NCI-H2227 (cell line): ENCODE data around the gene CPD.
"Not testable (repeated sequence)": the region's sequence is repeated elsewhere in the genome, so short reads cannot be mapped to it uniquely, and the experiment has no call there.

Experiments
- DNase-seq: peaks from one replicate; lab custom pipeline; 2025; ENCODE audit not compliant: unreplicated experiment; lab: John Stamatoyannopoulos, UW

The CPD gene

DNA sequence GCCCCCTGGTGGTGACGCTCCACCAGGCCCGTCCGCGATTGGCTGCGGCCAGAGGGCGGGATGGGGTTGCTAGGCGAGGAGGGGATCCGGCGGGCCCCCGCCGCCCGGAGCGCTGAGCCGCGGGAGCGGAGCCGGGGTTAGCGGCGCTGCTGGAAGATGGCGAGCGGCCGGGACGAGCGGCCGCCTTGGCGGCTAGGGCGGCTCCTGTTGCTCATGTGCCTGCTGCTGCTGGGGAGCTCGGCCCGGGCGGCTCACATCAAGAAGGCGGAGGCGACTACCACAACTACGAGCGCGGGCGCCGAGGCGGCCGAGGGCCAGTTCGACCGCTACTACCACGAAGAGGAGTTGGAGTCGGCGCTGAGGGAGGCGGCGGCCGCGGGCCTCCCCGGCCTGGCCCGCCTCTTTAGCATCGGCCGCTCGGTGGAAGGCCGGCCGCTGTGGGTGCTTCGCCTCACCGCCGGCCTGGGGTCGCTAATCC, at the start of gene CPD:
CPD (plus strand) TSS at position 103 of the 478 bp plus-strand sequence; CDS start at position 157, 54 bp downstream.
- peak; percentile 94 for DNase-seq

DNA sequence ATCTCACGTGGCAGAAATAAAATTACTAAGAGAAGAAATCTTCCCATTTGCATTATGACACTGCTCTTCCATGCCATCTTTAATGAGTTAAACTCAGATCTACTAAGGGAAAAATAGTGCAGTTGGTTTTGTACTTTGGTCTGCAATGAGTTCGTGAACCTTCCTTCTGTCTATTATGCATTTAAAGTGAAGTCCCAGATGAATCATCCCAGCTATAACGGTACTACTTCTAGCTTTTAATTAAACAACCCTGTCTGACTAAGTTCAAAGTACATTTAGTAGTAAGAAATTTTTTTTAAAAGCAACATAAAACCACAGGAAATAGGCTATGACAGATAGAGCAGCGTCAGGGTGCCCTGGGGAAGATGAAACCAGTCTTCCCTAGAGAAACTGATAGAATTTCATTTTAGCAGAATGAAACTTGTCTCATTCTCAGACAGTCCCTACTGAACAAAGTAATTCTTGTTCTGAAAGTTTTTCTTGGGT, 46.6 kb upstream of the CPD start:
- DNase-seq, result no peak

DNA sequence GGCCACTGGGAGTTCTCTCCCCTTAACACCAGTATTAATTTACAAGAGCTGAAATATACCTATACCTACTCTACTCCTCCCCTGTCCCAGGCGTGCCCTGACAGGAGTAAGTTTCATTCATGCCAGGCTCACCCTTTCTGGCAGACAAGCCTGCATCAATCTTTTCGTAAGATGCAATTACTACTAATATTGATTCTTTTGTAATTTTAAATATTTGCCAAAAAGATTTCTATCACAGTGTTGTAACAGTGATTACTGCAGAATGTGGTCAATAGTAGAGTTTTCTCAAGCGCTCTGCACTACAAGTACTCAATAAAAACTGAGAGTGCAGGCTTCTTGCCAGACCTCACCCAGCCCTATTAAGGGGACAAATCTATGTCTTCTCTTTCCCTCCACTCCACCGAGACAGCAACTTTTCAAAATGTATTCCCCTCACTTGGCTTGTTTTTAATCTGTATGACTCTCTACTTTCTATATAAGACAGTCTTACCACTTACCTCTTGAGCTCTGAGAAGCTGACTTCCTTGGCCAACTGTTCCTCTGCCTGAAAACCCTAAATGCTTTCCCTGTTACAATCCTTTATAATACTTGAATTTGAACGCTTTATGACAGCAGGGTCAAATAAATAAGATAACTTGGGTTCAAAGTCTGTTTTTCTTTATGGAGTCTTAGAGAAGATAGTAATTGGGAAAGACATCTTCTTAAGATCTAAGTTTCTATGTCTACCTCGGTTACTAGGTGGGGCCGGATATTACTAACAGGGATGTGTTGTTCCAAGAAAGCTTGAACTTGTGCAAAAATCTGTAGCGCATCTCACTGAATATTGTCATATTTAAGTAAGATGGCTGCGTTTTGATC, 45.0 kb upstream of the CPD start, which contains the start of gene TMIGD1:
TMIGD1 (minus strand) TSS at position 555 of the 858 bp plus-strand sequence. CDS start 1,924 bp downstream, outside the sequence.
- no peak for DNase-seq

DNA sequence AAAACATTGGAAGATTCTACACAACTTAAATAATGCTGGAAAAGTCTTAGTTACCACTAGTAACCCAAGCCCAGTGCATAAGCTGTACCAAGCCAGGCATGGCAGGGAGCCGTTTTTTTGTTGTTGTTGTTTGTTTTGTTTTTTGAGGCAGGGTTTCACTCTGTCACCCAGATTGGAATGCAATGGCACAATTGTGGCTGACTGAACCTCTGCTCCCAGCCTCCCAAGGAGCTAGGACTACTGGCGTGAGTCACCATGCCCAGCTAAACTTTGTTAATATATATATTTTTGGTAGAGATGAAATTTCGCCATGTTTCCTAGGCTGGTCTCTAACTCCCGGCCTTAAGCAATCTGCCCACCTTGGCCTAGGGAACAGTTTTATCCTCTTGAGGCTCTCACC, 44.3 kb upstream of the CPD start:
- no peak for DNase-seq

DNA sequence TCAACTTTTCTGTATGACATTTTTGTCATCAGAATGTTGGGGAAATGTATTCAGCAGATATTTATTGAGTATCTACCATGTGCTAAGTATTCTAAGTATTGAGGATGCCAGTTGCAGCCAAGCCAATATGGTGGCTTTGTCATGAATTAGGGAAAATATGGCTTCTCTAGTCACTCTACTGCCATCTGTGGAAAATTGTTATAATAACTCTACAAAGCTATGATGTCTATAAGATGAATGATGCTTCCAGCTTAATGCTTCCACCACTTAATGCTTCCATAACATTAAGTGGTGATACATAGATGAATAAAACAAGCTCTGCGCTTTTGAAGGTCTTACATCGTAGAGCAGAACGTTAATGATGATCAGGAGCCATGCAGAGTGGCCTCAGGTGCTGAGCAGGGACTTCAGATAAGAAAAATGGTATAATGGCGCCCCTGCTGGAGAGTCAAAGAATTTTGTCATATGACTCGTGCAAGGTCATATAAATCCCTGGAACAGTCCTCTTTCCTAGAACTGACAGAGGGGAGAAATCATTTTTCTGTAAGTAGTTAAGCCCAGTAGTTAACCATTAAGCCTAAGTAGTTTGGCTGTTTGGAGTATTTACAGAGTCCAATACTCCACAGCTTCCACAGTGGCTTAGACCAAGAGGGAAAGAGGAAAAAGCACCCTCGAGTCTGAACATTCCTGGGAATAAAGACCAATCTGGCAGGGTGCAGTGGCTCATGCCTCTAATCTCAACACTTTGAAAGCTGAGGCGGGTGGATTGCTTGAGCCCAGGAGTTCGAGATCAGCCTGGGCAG, 42.2 kb upstream of the CPD start:
- peak; percentile 46 for DNase-seq

DNA sequence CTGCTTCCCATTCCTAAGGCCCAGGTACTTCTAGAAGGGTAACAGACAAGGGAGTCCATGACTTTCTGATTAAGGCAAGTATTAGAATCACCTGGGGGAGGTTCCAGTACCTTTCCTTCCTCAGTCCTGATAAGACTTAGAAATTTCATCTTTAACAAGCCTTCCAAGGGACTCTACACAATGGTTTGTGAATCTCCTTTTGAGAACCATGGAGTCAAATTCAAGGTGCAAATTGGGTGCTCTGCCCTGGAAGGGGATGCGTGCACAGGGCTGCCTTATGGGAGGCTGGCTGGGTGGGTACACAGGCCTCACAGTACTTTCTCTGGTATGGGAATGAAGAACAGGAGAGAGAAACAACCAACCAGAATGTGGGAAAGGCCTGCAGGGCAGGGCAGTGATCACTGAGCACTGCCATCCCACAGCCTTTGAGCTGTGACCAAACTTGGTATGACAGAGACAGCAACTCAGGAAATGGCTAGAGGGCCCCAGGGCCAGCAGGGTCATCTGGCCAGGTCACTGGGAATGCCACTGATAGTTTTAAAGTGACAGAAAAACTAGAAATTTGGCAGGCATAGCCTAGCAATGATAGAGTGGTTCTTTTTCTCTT, 41.2 kb upstream of the CPD start:
- no peak for DNase-seq

DNA sequence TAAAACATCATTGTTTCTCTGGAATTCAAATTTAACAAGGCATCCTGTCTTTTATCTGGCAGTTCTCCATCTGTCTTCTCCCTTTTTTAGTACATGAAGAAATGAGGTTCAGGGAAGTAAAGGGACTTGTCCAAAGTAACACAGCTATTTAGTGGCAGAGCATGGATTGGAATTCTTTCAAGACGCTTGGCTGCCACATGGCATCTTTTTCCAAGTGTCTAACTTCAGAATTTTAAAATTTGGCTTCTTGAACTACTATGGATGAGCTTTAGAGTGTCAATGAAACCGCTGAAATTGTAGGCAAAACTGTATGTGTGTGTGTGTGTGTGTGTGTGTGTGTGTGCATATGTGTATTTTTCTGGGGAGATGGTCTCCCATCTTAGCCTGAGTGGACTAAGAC, 39.6 kb upstream of the CPD start:
- no peak for DNase-seq

DNA sequence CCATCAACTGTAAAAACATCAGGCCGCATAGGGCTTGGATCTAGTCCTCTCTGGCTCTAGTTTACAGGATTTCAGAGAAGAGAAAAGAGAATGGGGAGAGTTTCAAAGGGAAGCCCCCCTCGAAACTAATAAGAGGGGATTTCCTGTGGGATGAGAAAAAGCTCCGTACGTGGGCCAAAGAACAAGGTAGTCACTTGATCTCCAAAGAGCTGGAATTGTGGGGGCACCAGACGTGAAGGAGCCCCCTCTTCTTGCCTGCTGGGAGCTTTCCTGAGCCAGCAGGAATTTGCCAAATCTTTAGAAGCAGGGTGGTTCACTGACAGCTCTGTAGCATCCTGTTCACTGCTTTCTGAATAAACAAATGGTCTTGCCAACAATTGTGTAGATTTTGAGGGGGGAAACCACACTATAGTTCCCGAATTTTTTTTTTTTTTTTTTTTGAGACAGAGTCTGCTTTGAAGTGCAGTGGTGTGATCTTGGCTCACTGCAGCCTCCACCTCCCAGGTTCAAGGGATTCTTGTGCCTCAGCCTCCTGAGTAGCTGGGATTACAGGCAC, 37.8 kb upstream of the CPD start:
- DNase-seq, result no peak

DNA sequence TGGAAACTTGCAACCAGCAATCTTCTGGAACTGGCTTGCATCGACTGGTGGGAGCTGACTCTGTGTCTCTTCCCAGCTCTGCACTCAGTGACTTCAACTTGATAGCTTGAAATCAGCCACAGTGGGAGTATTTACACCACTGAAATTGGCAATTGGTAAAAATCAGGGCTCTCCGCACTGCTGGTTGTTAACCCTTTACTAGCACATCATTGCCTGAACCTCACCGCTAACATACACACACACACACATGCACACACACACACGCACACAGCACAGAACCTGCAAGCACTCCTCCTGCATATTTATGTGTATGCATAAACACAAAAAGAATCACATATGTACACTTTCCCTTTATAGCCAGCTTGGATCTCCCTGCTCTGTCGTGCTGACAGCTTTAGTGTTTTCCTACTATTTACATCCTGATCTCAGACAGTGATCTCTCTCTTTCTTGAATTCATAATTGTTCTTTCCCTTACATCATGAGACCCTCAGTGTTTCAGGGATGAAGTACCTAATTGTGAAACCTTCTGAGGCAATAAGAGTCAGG, 37.0 kb upstream of the CPD start:
- DNase-seq, result no peak

DNA sequence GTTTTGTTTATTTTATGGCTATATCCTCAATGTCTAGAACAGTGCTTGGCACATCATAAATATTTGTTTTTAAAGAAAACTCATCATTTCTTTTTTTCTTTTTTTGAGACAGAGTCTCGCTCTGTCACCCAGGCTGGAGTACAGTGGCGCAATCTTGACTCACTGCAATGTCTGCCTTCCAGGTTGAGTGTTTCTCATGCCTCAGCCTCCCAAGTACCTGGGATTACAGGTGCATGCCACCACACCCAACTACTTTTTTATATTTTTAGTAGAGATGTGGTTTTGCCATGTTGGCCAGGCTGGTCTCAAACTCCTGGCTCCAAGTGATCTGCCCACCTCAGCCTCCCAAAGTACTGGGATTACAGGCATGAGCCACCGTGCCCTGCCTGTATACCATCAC, 35.5 kb upstream of the CPD start:
- DNase-seq, result not testable (repeated sequence)

DNA sequence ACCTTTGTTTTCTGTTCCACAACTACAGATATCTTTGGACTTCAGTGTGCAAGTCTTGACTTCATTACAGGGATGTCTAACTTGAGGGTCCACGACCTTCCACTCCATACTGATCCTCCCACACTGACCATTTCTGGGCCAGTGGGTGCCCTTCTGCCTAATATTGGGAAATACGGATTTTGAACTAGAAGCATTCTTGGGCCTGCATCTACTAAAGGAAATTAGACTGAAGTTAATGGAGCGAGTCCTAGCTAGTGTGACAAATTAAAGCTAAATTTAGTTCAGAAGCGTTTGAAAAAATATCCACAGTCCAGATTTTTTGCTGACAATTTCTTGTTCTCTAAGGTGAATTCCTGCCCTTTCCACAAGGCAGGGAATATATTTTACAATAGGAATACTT, 34.9 kb upstream of the CPD start:
- no peak for DNase-seq

DNA sequence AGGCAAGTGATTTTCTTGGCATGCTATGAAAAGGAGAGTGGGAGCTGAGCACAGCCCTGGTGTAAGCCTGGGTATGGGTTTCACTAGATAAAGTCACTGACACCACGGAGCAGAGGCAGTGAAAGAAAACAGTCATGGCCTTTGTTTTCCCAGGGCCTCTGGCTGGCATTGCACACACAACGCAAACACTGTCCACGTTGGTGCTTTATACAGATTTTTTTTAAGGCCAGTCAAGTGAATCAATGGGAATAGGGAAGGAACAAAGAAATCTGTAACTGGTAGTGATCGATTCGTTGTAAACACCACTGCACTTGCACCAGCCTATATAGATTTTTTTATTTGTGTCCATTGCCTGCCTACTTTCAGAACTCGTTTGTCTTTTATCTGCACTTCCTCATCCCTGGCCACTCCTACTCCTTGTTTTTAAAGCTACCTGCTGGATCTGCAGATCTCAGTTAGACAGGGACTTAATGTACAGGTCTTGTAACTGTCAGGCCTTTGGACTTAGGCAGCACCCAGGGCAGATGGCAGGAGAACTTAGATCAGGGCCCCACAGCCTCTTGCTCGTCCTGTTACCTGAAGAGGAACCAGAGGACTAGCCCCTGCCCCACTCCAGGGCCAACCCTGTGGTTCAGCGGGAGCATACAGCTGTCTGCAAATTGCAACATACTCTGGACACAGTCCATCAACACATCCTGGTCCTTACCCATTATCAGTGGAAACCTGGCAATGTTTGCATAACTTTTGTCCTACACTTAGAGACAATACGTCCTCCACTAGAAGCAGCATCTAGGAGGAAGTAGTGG, 34.2 kb upstream of the CPD start:
- no peak for DNase-seq

DNA sequence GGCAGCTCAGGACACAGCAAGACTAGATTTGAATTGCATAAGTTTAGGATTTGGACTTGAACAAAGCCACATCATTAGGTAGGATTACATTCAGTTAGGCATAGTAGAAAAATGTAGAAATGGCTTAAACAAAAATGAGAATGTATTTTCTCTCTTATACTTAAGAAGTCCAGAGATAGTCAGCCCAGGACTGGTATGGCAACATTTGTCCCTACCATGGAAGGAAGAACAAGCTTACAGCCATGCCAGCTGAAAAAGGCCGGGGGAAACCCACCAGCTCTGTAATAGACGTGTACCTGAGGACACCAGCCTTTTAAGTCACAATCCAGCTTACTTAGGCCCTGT, 33.7 kb upstream of the CPD start:
- DNase-seq, result no peak

DNA sequence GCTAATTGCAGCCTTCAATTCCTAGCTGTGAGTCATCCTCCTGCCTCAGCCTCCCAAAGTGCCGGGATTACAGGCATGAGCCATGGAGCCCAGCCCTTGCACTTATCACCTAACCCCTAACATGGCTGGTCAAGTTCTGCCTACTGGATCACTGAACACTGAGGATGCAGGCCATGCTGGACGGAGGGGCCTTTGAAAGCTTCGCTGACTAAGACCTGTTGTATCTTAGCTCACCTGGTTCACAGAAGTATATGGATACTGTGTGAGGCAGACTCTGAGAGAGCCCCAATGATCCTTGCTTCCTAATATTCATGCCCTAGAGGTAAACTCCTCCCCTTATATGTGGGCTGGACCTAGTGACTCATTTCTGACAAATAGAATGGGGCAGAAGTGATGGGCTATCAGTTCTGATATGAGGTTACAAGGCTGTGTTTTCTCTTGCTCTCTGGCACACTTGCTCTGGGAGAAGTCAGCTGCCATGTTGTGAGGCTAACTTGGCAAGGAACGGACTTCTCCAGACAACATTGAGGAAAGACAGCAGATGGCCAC, 33.1 kb upstream of the CPD start:
- DNase-seq, result no peak

DNA sequence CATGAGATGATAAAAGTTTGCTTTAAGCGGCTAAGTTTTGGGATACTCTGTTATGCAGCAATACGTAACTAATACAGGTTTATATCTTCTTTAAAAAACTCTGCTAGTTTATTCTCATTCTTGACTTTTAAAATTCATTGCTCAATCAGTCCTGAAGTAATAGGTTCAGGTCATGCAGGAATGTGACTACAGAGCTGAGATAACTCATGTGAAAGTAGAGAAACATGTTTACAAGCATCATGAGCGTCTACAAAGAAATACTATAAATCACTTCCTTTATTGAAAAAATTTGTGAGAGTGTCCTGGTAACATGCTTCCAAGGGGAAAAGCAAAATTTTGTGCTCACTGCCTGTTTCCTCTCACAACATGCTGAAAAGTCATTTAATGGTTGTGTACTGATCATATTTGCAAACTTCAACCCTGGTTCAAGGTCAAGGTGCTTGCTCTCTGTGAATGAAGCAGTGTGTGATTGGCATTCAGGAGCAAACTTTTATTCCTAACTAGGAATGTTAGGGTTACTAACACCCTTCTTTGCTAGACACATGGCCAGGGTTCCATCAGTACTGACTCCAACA, 32.4 kb upstream of the CPD start:
- no peak for DNase-seq

DNA sequence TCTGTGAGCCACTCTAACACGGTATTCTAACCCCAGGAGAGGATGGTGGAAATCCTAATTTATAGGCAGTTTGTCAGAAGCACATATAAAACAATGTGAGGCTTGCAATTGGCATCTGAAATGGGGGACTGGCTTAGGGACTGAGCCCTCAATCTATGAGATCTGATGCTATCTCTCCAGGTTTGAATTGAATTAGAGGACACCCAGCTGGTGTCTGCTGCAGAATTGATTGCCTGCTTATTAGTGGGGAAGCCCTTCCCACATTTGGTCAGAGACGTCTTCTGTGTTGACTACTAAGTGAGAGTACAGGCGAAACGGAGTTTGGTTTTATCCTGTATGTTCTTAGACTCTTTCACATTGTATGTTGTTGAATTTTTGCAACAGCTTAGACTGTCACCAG, 31.2 kb upstream of the CPD start:
- DNase-seq, result no peak

DNA sequence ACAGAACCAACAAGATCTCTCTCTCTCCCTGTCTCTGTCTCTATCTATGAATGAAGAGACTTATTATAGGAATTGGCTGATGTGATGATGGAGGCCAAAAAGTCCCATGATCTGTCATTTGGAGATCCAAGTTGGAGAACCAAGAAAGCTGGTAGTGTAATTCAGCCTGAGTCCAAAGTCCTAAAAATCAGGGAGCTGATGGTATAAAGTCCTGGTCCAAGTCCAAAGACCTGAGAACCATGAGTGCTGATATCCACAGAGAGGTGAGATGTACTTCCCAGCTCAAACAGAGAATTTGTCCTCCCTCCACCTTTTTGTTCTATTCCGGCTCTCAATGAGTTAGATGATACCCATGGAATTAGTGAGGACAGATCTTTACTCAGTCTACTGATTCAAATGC, 29.5 kb upstream of the CPD start:
- DNase-seq, result no peak

DNA sequence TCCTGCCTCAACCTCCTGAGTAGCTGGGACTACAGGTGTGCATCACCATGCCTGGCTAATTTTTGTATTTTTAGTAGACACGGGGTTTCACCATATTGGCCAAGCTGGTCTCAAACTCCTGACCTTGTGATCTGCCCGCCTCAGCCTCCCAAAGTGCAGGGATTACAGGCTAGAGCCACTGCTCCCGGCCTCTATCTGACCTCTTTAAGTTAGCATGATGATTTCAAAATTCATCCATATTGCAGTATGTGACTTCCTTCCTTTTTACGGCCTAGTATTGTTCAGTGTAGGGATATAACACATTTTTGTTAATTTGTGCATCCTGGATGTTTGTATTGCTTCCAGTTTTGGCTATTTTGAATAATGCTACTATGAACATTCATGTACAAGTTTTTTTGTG, 27.5 kb upstream of the CPD start:
- DNase-seq, result not testable (repeated sequence)

DNA sequence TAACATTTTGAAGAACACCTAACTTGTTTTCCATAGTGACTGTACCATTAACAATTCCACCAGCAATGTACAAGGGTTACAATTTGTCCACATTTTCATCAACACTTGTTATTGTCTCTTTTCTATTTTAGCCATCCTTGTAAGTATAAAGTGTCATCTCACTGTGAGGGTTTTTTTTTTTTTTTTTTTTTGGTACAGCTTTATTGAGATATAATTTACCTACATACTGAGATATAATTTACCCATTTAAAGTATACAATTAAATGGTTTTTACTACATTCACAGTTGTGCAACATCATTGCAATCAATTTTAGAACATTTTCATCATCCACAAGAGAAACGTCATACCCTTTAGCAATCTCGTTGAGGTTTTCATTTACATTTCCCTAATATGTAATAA, 27.0 kb upstream of the CPD start:
- no peak for DNase-seq
